Karpas-422 (cell line): Measurements from ENCODE around the gene PKMYT1. TPM values are rescaled to one million over a fixed set of nuclear protein-coding genes. Genes with fewer than 3 reads are reported as not detected.

Experiments used
- DNase-seq: peaks from one replicate; pipeline ENCODE4 v3.0.0-alpha.2; 2015
- H2AFZ ChIP-seq: fragments of 200-600 bp; sonication (generic); 2 replicates; pipeline ENCODE4 v1.6.1; 2014; ENCODE audit warnings: antibody characterized with exemption, low read length, mixed read lengths
- H3K27ac ChIP-seq: fragments of 200-600 bp; sonication (generic); 2 replicates; pipeline ENCODE4 v1.5.1; 2014; ENCODE audit warnings: mild to moderate bottlenecking, low read length, moderate library complexity
- H3K27me3 ChIP-seq: fragments of 200-600 bp; sonication (generic); 2 replicates; pipeline ENCODE4 v1.6.1; 2014; ENCODE audit warnings: low read length, mixed read lengths
- H3K36me3 ChIP-seq: fragments of 200-600 bp; sonication (generic); 2 replicates; pipeline ENCODE4 v1.6.1; 2014; ENCODE audit warnings: low read length, mixed read lengths; ENCODE audit not compliant: insufficient read depth
- H3K4me1 ChIP-seq: fragments of 200-600 bp; sonication (generic); 2 replicates; pipeline ENCODE4 v1.6.1; 2014; ENCODE audit warnings: mild to moderate bottlenecking, low read length, mixed read lengths
- H3K4me2 ChIP-seq: fragments of 200-600 bp; sonication (generic); 2 replicates; pipeline ENCODE4 v1.6.1; 2014; ENCODE audit warnings: low read length, low read depth, mild to moderate bottlenecking; ENCODE audit not compliant: poor library complexity, severe bottlenecking
- H3K4me3 ChIP-seq: fragments of 200-600 bp; sonication (generic); 2 replicates; pipeline ENCODE4 v1.5.1; 2014; ENCODE audit warnings: mild to moderate bottlenecking, antibody characterized with exemption, low read length, mixed read lengths
- H3K79me2 ChIP-seq: fragments of 200-600 bp; sonication (generic); 2 replicates; pipeline ENCODE4 v1.6.1; 2014; ENCODE audit warnings: mild to moderate bottlenecking, low read length, mixed read lengths
- H3K9ac ChIP-seq: fragments of 200-600 bp; sonication (generic); 2 replicates; pipeline ENCODE4 v1.6.0; 2014; ENCODE audit warnings: low read length
- H3K9me2 ChIP-seq: fragments of 200-600 bp; sonication (generic), shearing (Covaris generic); replicated peaks from 2 replicates; pipeline ENCODE4 v1.6.0; 2014; ENCODE audit warnings: mild to moderate bottlenecking, low read length, moderate library complexity; ENCODE audit not compliant: insufficient read depth
- H3K9me3 ChIP-seq: fragments of 300-700, 200-600 bp; sonication (generic); 2 replicates; pipeline ENCODE4 v1.6.1; 2014; ENCODE audit warnings: low read length, mixed read lengths
- H4K20me1 ChIP-seq: fragments of 200-600 bp; sonication (generic); 2 replicates; pipeline ENCODE4 v1.6.1; 2014; ENCODE audit warnings: mild to moderate bottlenecking, antibody characterized with exemption, low read length, low read depth; ENCODE audit not compliant: insufficient read depth
- total RNA-seq: library from RNA; depleted of rRNA; stranded (reverse); fragments of >200 nt; shearing (Covaris generic); gene quantifications from 2 replicates; pipeline ENCODE4 v1.2.3, GENCODE V29; 2014; ENCODE audit warnings: low replicate concordance

PKMYT1 gene
- total RNA-seq, 1 experiment from 2014 or later = 17.6 TPM

GRCh38 chr16:2985462-2985861 is 5.2 kb upstream of the PKMYT1 start:
- Histone ChIP-seq H3K4me3 (no peak overlapping the region), H3K4me2 (no peak overlapping the region), H3K79me2 (no peaks in the 10 kb centered on the region), H4K20me1 (no peaks in the 10 kb centered on the region), H3K9me3 (no peaks in the 10 kb centered on the region), H3K9me2 (no peaks in the 10 kb centered on the region), H3K36me3 (no peaks in the 10 kb centered on the region), H2AFZ (no peak overlapping the region), H3K27ac (no peak overlapping the region), H3K4me1 (peaks cover 26% of the 10 kb centered on the region), H3K27me3 (no peaks in the 10 kb centered on the region), H3K9ac (no peak overlapping the region)
- DNase-seq = no peak

DNA sequence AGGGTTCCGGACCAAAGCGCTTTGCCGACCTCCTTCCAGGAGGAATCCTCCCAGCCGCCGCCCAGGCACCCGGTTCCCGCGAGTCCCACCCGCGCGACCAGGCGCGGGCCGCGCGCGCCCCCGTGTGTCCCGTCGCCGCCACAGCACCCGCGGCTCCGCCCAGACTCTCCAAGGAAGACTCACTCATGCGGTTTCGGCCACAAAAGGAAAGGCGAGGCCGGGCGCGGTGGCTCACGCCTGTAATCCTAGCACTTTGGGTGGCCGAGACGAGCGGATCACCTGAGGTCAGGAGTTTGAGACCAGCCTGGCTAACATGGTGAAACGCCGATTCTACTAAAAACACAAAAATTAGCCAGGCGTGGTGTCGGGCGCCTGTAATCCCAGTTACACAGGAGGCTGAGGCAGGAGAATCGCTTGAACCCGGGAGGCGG is 3.5 kb upstream of the PKMYT1 start:
- Histone ChIP-seq H3K9me3 (no peaks in the 10 kb centered on the region), H4K20me1 (no peaks in the 10 kb centered on the region), H3K4me1 (peaks cover 35% of the 10 kb centered on the region), H3K4me3 (peak overlapping the region; percentile 57; the same call in 1 of the 2 replicates), H3K27ac (no peak overlapping the region), H3K36me3 (no peaks in the 10 kb centered on the region), H3K79me2 (peaks cover 15% of the 10 kb centered on the region), H3K4me2 (peak overlapping the region; percentile 73), H3K9ac (peak overlapping the region; percentile 59), H3K27me3 (no peaks in the 10 kb centered on the region), H3K9me2 (no peaks in the 10 kb centered on the region), H2AFZ (peak overlapping the region; percentile 87)
- peak; percentile 87 for DNase-seq

- no peaks in the 10 kb centered on the region for H3K36me3 ChIP-seq
- no peak overlapping the region for H3K9ac ChIP-seq
- no peaks in the 10 kb centered on the region for H3K9me2 ChIP-seq
- H2AFZ ChIP-seq = no peak overlapping the region
- no peaks in the 10 kb centered on the region for H3K27me3 ChIP-seq
- H3K4me3 ChIP-seq = no peak overlapping the region
- peaks cover 26% of the 10 kb centered on the region for H3K79me2 ChIP-seq
- no peak for DNase-seq
- no peak overlapping the region for H3K4me2 ChIP-seq
- H3K4me1 ChIP-seq = peaks cover 44% of the 10 kb centered on the region
- H4K20me1 ChIP-seq = no peaks in the 10 kb centered on the region
- H3K9me3 ChIP-seq = no peaks in the 10 kb centered on the region
- no peak overlapping the region for H3K27ac ChIP-seq
Observed at GRCh38 chr16:2982402-2982801, 2.2 kb upstream of the PKMYT1 start.

- H2AFZ ChIP-seq = no peak overlapping the region
Observed at GRCh38 chr16:2981899-2982250, 1.6 kb upstream of the PKMYT1 start.

GRCh38 chr16:2981177-2981898 is 1.1 kb upstream of the PKMYT1 start:
- no peak for DNase-seq
- no peaks in the 10 kb centered on the region for H3K9me3 ChIP-seq
- no peaks in the 10 kb centered on the region for H3K36me3 ChIP-seq
- peak overlapping the region; percentile 81 for H3K9ac ChIP-seq
- peak overlapping the region; percentile 99 for H3K4me2 ChIP-seq
- no peaks in the 10 kb centered on the region for H3K27me3 ChIP-seq
- no peak overlapping the region for H2AFZ ChIP-seq
- H3K79me2 ChIP-seq = peaks cover 29% of the 10 kb centered on the region
- H3K4me3 ChIP-seq = peak overlapping the region; percentile 99
- H3K27ac ChIP-seq = no peak overlapping the region
- no peaks in the 10 kb centered on the region for H4K20me1 ChIP-seq
- no peaks in the 10 kb centered on the region for H3K9me2 ChIP-seq
- peaks cover 53% of the 10 kb centered on the region for H3K4me1 ChIP-seq

More at GRCh38 chr16:2981899-2982250, 1.6 kb upstream of the PKMYT1 start:
- H3K4me1 ChIP-seq = peaks cover 47% of the 10 kb centered on the region
- peaks cover 29% of the 10 kb centered on the region for H3K79me2 ChIP-seq
- no peak overlapping the region for H3K9ac ChIP-seq
- DNase-seq = no peak
- no peak overlapping the region for H3K27ac ChIP-seq
- H3K9me2 ChIP-seq = no peaks in the 10 kb centered on the region
- no peak overlapping the region for H3K4me3 ChIP-seq
- H3K27me3 ChIP-seq = no peaks in the 10 kb centered on the region
- no peaks in the 10 kb centered on the region for H3K9me3 ChIP-seq
- peak overlapping the region; percentile 99 for H3K4me2 ChIP-seq
- H4K20me1 ChIP-seq = no peaks in the 10 kb centered on the region
- no peaks in the 10 kb centered on the region for H3K36me3 ChIP-seq

GRCh38 chr16:2979669-2980226 is 498 bp downstream of the PKMYT1 start:
- DNase-seq = peak; percentile 77
- peaks cover under 1% of the 10 kb centered on the region; the same call in 1 of the 2 replicates for H3K36me3 ChIP-seq
- peak overlapping the region; percentile 99 for H3K4me2 ChIP-seq
- H3K4me1 ChIP-seq = peaks cover 57% of the 10 kb centered on the region
- H3K79me2 ChIP-seq = peaks cover 29% of the 10 kb centered on the region
- H3K9me3 ChIP-seq = no peaks in the 10 kb centered on the region
- peak overlapping the region; percentile 81 for H3K9ac ChIP-seq
- H4K20me1 ChIP-seq = no peaks in the 10 kb centered on the region
- H3K9me2 ChIP-seq = no peaks in the 10 kb centered on the region
- no peaks in the 10 kb centered on the region for H3K27me3 ChIP-seq
- peak overlapping the region; percentile 99 for H3K4me3 ChIP-seq
- H3K27ac ChIP-seq = peak overlapping the region; percentile 62; the same call in 1 of the 2 replicates
- H2AFZ ChIP-seq = peak overlapping the region; percentile 71; the same call in 1 of the 2 replicates

DNA sequence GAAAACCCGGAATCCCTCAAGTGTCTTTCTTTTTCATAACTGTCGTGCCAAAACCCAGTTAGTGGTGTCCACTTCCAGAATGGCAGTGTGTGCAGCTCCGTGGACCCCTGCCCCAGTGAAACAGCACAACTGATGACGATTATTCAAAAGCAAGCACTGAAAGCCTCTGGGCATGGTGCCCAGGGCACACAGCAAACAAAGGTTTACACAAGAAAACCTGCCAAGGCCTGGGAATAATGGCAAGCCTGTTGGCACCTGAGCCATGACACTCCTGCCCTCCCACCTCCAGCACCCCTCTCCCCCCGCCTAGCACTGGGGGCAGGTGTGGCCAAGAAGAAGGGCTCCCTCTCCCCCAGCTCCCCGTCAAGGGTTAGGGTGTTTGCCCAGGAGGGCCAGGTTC is 2.8 kb downstream of the PKMYT1 start:
- Histone ChIP-seq H3K9ac (no peak overlapping the region), H3K9me3 (no peaks in the 10 kb centered on the region), H3K4me1 (peaks cover 51% of the 10 kb centered on the region), H3K4me3 (no peak overlapping the region), H3K79me2 (peaks cover 29% of the 10 kb centered on the region), H3K27me3 (no peaks in the 10 kb centered on the region), H3K36me3 (peaks cover 11% of the 10 kb centered on the region; the same call in 1 of the 2 replicates), H3K4me2 (peak overlapping the region; percentile 6), H4K20me1 (no peaks in the 10 kb centered on the region; the same call in 1 of the 2 replicates), H3K9me2 (no peaks in the 10 kb centered on the region), H2AFZ (no peak overlapping the region), H3K27ac (no peak overlapping the region)
- DNase-seq = no peak

DNA sequence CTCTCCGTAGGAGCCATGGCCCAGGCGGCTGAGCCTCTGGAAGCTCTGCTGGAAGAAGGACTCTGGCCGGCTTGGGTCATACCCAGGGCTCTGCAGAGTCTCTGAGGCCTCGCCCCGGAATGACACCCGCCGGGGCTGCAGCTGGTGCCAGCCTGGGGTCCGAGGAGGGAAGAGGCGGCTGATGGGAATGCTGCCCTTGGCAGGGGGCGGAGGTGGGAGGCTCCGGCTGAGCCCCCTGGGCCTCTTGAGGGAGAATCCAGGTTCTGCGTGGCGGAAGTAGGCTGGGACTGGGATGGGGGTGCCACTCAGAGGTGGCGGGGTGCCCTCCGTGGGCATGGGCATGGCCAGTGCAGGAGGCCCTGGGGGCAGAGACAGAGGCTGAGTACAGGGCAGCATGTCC is 3.6 kb downstream of the PKMYT1 start:
- Histone ChIP-seq H4K20me1 (peaks cover 5% of the 10 kb centered on the region; the same call in 1 of the 2 replicates), H3K36me3 (peaks cover 16% of the 10 kb centered on the region; the same call in 1 of the 2 replicates), H3K9me3 (no peaks in the 10 kb centered on the region), H3K79me2 (peaks cover 33% of the 10 kb centered on the region), H3K4me2 (no peak overlapping the region), H2AFZ (no peak overlapping the region), H3K9ac (no peak overlapping the region), H3K27ac (no peak overlapping the region), H3K9me2 (no peaks in the 10 kb centered on the region), H3K4me3 (no peak overlapping the region), H3K4me1 (peaks cover 56% of the 10 kb centered on the region), H3K27me3 (no peaks in the 10 kb centered on the region)
- DNase-seq = no peak
